Endothelial cell of umbilical vein (primary cell): Measurements from ENCODE around the gene LIPF. TPM values are rescaled to one million over a fixed set of nuclear protein-coding genes. Genes with fewer than 3 reads are reported as not detected.

ENCODE experiments used
- BruUV-seq: library from RNA; stranded (reverse); fragments of 400-500 nt; replicated peaks from 2 replicates; lab custom pipeline; 2021; lab: Mats Ljungman, UMichigan
- CTCF ChIA-PET: fragments of 300-600, 350-600 bp; sonication (Branson Sonifier 250); formaldehyde crosslinking; loops from one replicate; lab custom pipeline; 2021; ENCODE audit warnings: antibody characterized with exemption, inconsistent platforms; lab: Charles Lee
- POLR2A ChIA-PET: fragments of 300-600, 350-600 bp; sonication (Branson Sonifier 250); formaldehyde crosslinking; loops from one replicate; lab custom pipeline; 2021; ENCODE audit warnings: antibody characterized with exemption, inconsistent platforms; lab: Charles Lee
- DNase-seq: peaks from one replicate; pipeline ENCODE4 v3.0.0-alpha.2; 2011; ENCODE audit warnings: low read depth, low spot score
- FAIRE-seq: peaks from 2 replicates; lab custom pipeline; 2011; peaks lifted over from hg19 to GRCh38; lab: Jason Lieb, UNC
- H2AFZ ChIP-seq: 2 replicates; pipeline ENCODE4 v1.6.0; 2012; ENCODE audit warnings: low read depth, low read length, control low read depth, inconsistent platforms
- H3K27ac ChIP-seq: 2 replicates; pipeline ENCODE4 v1.5.1; 2011; ENCODE audit warnings: low read depth, mild to moderate bottlenecking, control low read depth, low read length, moderate library complexity; ENCODE audit not compliant: insufficient read depth
- H3K27me3 ChIP-seq, 2 experiments: 2 replicates each; pipeline versions ENCODE4 v1.6.0 to v1.6.1; 2011; ENCODE audit warnings: low read length in 2 of 2, mixed read lengths in 1 of 2; ENCODE audit not compliant: control insufficient read depth in 2 of 2, insufficient read depth in 2 of 2
- H3K36me3 ChIP-seq, 2 experiments: 2 replicates in 1 of 2; 3 replicates in 1 of 2; pipeline ENCODE4 v1.5.1; 2011; ENCODE audit warnings: low read length in 2 of 2, mild to moderate bottlenecking in 1 of 2, moderate library complexity in 1 of 2; ENCODE audit not compliant: control insufficient read depth in 2 of 2, insufficient read depth in 2 of 2; ENCODE audit errors: extremely low read depth in 1 of 2
- H3K4me1 ChIP-seq: 3 replicates; pipeline ENCODE4 v1.5.1; 2011; ENCODE audit warnings: mild to moderate bottlenecking, low read length; ENCODE audit not compliant: control insufficient read depth, insufficient read depth; ENCODE audit errors: extremely low read depth
- H3K4me2 ChIP-seq: 2 replicates; pipeline ENCODE4 v1.6.1; 2011; ENCODE audit warnings: low read length, control low read depth, mixed read lengths; ENCODE audit not compliant: insufficient read depth
- H3K4me3 ChIP-seq, 3 experiments: fragments of 200-600 bp in 1 of 3; sonication (generic), shearing (Covaris generic) in 1 of 3; replicated peaks in 1 of 3; 2 replicates each; pipeline ENCODE4 v1.5.1; 2011 to 2016; ENCODE audit warnings: control low read depth in 3 of 3, low read length in 3 of 3, mild to moderate bottlenecking in 2 of 3, inconsistent platforms in 1 of 3, low read depth in 1 of 3, moderate library complexity in 1 of 3; ENCODE audit not compliant: insufficient read depth in 1 of 3
- H3K79me2 ChIP-seq: 2 replicates; pipeline ENCODE4 v1.6.0; 2012; ENCODE audit warnings: low read length, inconsistent platforms; ENCODE audit not compliant: control insufficient read depth, insufficient read depth
- H3K9ac ChIP-seq: replicated peaks from 2 replicates; pipeline ENCODE3; 2011; ENCODE audit warnings: low read length, control low read depth; ENCODE audit not compliant: insufficient read depth; ENCODE audit errors: extremely low read depth
- H3K9me1 ChIP-seq: replicated peaks from 3 replicates; pipeline ENCODE4 v1.6.0; 2011; ENCODE audit warnings: mild to moderate bottlenecking, low read length; ENCODE audit not compliant: control insufficient read depth, insufficient read depth; ENCODE audit errors: extremely low read depth
- H3K9me3 ChIP-seq: replicated peaks from 2 replicates; pipeline ENCODE4 v1.5.1; 2012; ENCODE audit warnings: low read length, inconsistent platforms; ENCODE audit not compliant: control insufficient read depth, insufficient read depth
- H4K20me1 ChIP-seq: replicated peaks from 2 replicates; pipeline ENCODE3; 2011; ENCODE audit warnings: mild to moderate bottlenecking, low read length; ENCODE audit not compliant: control insufficient read depth, insufficient read depth; ENCODE audit errors: extremely low read depth
- EZH2 ChIP-seq: IDR thresholded peaks from 2 replicates; pipeline ENCODE4 v1.6.1; 2012; ENCODE audit warnings: borderline replicate concordance, low read depth, mild to moderate bottlenecking, moderate library complexity, low read length, inconsistent platforms; ENCODE audit not compliant: severe bottlenecking
- FOS ChIP-seq: IDR thresholded peaks from 2 replicates; pipeline ENCODE4 v1.6.1; 2011; ENCODE audit warnings: mild to moderate bottlenecking, low read length, moderate library complexity, borderline replicate concordance; ENCODE audit not compliant: insufficient read depth
- GATA2 ChIP-seq: IDR thresholded peaks from 2 replicates; pipeline ENCODE4 v1.7.0; 2011; ENCODE audit warnings: low read depth, mild to moderate bottlenecking, moderate library complexity, mixed read lengths, low read length; ENCODE audit not compliant: insufficient read length, insufficient read depth
- MAX ChIP-seq: IDR thresholded peaks from 2 replicates; pipeline ENCODE4 v1.6.1; 2011; ENCODE audit not compliant: insufficient read depth, insufficient read length
- MYC ChIP-seq: IDR thresholded peaks from one replicate; pipeline ENCODE4 v1.6.1; 2011; ENCODE audit warnings: mild to moderate bottlenecking, low read depth, low read length
- POLR2A ChIP-seq: IDR thresholded peaks from 2 replicates; pipeline ENCODE4 v1.6.1; 2012; ENCODE audit warnings: low read depth, mild to moderate bottlenecking, control low read depth, low read length
- POLR2AphosphoS5 ChIP-seq: IDR thresholded peaks from 2 replicates; pipeline ENCODE4 v1.6.1; 2012; ENCODE audit warnings: low read depth, mild to moderate bottlenecking, control low read depth, low read length, moderate library complexity; ENCODE audit not compliant: insufficient read depth
- dilution Hi-C: fragments of 300-500 bp; cut with MboI; formaldehyde crosslinking; loops from one replicate; pipeline ENCODE4 v1.15.0; 2019; ENCODE audit warnings: low sequenced_read_pairs; ENCODE audit not compliant: extremely low pct_ligation_motif_present
- intact Hi-C: fragments of 100-400 bp; cut with micrococcal nuclease; formaldehyde crosslinking; loops from one replicate; pipeline ENCODE4 v1.10.0; 2022
- polyA plus RNA-seq, 4 experiments: library from polyadenylated mRNA; depleted of rRNA in 3 of 4; stranded (reverse) in 3 of 4; unstranded in 1 of 4; fragments of >200 nt; gene quantifications; 2 replicates each; pipeline versions ENCODE4 v1.2.1 to v1.2.3, GENCODE V29; 2011 to 2012; ENCODE audit warnings: missing spikeins in 1 of 4
- total RNA-seq: library from RNA; stranded (reverse); gene quantifications from 2 replicates; pipeline ENCODE4 v1.2.3, GENCODE V29; 2021
- TF ChIP-seq, protein P1 (sequence below), 2 donors: IDR thresholded peaks; 1 replicate in 1 of 2; 2 replicates in 1 of 2; pipeline ENCODE4 v1.5.1; 2011; ENCODE audit warnings: low read length in 2 of 2, mild to moderate bottlenecking in 2 of 2, moderate library complexity in 2 of 2, control low read depth in 1 of 2, inconsistent platforms in 1 of 2, low read depth in 1 of 2; ENCODE audit not compliant: insufficient read depth in 1 of 2; ENCODE audit errors: extremely low read depth in 1 of 2

The LIPF gene
- total and polyA plus RNA-seq, 2 donors (not counting 3 experiments of a cell fraction or from before 2014, with no cell fraction given) = not detected

- Histone ChIP-seq H3K36me3 (no peaks in the 10 kb centered on the region), H3K9me3 (no peaks in the 10 kb centered on the region), H3K79me2 (no peaks in the 10 kb centered on the region), H3K27ac (no peak overlapping the region), H3K9me1 (no peaks in the 10 kb centered on the region), H3K4me2 (no peak overlapping the region), H3K4me1 (no peaks in the 10 kb centered on the region), H2AFZ (no peak overlapping the region), H3K4me3 (no peak overlapping the region), H3K27me3 (no peaks in the 10 kb centered on the region), H4K20me1 (no peaks in the 10 kb centered on the region), H3K9ac (no peak overlapping the region)
- TF ChIP-seq, protein P1, sequence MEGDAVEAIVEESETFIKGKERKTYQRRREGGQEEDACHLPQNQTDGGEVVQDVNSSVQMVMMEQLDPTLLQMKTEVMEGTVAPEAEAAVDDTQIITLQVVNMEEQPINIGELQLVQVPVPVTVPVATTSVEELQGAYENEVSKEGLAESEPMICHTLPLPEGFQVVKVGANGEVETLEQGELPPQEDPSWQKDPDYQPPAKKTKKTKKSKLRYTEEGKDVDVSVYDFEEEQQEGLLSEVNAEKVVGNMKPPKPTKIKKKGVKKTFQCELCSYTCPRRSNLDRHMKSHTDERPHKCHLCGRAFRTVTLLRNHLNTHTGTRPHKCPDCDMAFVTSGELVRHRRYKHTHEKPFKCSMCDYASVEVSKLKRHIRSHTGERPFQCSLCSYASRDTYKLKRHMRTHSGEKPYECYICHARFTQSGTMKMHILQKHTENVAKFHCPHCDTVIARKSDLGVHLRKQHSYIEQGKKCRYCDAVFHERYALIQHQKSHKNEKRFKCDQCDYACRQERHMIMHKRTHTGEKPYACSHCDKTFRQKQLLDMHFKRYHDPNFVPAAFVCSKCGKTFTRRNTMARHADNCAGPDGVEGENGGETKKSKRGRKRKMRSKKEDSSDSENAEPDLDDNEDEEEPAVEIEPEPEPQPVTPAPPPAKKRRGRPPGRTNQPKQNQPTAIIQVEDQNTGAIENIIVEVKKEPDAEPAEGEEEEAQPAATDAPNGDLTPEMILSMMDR (IDR thresholded peaks at IDR 0.05; ENCODE audit: extremely low read depth in 1 of 2, insufficient read depth in 1 of 2, low read depth in 1 of 2, low read length in 2 of 2) = peak; percentile 45 to 53
- TF ChIP-seq MAX = no peak
- dilution Hi-C loops (no loop called here), intact Hi-C loops (loop anchor here (1.0 to 5.0 kb wide), 4 partner anchors 104 to 244 kb away; no protein-coding TSS in a partner anchor)
- DNase-seq = peak; percentile 31
- peak; percentile 8 for FAIRE-seq
- BruUV-seq = no TSS peak
- ChIA-PET POLR2A (no interaction called here), CTCF (interaction anchor here (0.6 to 6.1 kb wide), 18 partner anchors 10 to 143 kb away, joined by 3 to 30 read pairs (median 4); partner anchors contain the start of gene RNLS)
Measured at GRCh38 chr10:88687853-88688467, 23.7 kb downstream of the LIPF start.

DNA sequence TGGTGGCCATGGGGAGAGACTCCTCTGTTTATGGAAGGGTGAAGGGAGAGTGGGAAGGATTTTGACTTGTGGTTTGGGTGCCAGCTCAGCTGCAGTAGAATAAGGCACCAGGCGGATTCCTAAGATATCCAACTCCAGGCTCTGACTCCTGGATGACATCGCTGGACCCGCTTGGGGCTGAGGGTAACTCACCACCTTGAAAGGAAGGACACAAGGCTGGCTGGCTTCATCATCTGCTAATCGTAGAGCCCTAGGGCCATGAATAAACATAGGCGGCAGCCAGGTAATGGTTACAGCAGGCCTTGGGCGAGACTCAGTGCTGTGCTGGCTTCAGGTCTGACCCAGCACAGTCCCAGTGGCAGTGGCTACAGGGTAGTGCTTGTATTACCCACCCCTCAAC, 25.1 kb downstream of the LIPF start:
- no peaks in the 10 kb centered on the region for H3K36me3 ChIP-seq
- H3K9me3 ChIP-seq = no peaks in the 10 kb centered on the region
- ChIA-PET CTCF (interaction anchor here (0.9 to 6.1 kb wide), 6 partner anchors 13 to 124 kb away, joined by 3 to 30 read pairs (median 6); no protein-coding TSS in a partner anchor), POLR2A (no interaction called here)
- H3K4me1 ChIP-seq = no peaks in the 10 kb centered on the region
- no peak overlapping the region for H3K9ac ChIP-seq
- H3K27me3 ChIP-seq = no peaks in the 10 kb centered on the region
- intact Hi-C loops (loop anchor here (5.0 kb wide), 1 partner anchor 243 kb away; no protein-coding TSS in a partner anchor), dilution Hi-C loops (no loop called here)
- H2AFZ ChIP-seq = no peak overlapping the region
- DNase-seq (no peak), FAIRE-seq (no peak)
- TF ChIP-seq POLR2A (no peak), EZH2 (no peak), GATA2 (no peak), POLR2AphosphoS5 (no peak), FOS (no peak), MYC (no peak)
- TF ChIP-seq, protein P1 (IDR thresholded peaks at IDR 0.05; ENCODE audit: extremely low read depth in 1 of 2, insufficient read depth in 1 of 2, low read depth in 1 of 2, low read length in 2 of 2) = no peak
- no peak overlapping the region for H3K27ac ChIP-seq
- no peaks in the 10 kb centered on the region for H3K9me1 ChIP-seq
- no peaks in the 10 kb centered on the region for H3K79me2 ChIP-seq
- no peak overlapping the region for H3K4me2 ChIP-seq
- no TSS peak for BruUV-seq
- H4K20me1 ChIP-seq = no peaks in the 10 kb centered on the region
- H3K4me3 ChIP-seq = no peak overlapping the region
